HG02678 (cell line): ENCODE results near the gene GBA2.

ENCODE experiments used
- ATAC-seq: cut with Tn5 transposase; IDR thresholded peaks from one replicate; pipeline ENCODE4 v1.9.1; 2021; ENCODE audit warnings: mild to moderate bottlenecking, moderate library complexity; ENCODE audit not compliant: unreplicated experiment

GBA2 gene

DNA sequence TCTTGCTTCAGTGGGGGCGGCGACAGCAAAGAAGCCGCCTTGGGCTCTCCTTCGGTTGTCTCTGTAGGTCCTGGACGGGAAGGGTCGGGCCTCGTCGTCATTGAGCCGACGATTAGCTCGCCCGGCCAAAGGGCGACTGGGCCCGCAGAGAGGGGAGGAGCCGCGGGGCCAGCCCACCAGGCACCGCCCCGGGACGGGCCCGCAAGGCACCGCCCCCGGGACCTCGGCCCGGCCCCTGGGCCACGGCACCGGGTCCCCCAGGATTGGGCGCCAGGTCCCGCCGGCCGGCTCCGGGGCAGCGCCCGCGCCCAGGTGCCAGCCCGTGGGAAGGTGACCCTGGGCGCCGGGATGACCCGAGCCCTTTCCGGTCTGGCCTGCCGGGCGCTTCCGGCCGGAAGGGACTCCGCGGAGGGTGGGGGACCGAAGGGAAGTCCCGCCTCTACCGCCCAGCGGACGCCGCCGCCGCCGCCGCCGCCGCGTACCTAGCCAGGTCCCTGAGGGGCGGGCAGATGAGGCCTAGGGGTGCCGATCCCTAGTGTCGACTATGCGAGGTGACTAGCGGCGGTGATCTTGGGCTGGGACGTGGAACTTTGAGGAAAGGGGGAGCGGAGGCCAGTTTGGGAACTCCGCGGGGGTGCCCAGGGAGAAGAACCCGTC is at the start of gene GBA2, which contains the start of gene RGP1:
TSS of gene GBA2 (minus strand) at position 371 of the 657 bp plus-strand sequence. CDS start 524 bp downstream, outside the sequence.
TSS of gene RGP1 (plus strand) at position 430 of the 657 bp plus-strand sequence. CDS start 469 bp downstream, outside the sequence.
- ATAC-seq: peak; percentile 80

DNA sequence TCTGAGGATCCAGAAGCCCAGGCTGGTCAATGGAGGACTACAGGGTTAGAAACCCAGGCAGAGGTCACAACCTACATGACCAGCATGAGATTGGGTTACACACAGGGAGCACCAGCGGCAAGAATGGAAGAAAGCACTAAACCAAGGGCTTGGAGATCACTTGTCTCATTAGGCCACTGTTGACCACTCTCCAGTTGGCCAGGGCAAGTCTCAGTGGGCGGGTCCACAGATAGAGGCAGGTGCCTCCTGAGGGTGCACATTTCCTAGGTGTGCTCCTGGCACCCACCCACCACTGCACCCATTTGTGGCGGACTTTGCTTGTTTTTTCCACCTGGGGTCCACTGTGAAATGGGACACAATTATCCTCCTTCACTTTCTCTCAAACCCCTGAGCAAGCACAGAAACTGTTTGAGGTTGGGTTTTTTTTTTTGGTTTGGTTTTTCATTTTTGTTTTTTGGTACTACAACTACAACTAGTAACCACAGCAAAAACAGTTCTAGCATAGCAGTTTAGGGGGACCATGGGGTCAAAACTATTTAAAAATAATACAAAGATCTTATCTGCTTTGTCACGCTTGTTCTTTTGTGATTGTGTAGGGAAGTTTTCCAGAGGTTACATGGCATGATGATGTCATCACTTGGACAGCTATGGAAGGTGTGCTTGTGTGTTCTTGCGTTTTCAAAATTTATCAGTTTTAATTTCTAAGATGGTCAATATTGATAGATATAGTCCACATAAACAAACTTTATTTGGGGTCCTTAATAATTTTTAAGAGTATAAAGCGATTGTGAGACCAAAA is 48.5 kb upstream of the GBA2 start:
- no peak for ATAC-seq

DNA sequence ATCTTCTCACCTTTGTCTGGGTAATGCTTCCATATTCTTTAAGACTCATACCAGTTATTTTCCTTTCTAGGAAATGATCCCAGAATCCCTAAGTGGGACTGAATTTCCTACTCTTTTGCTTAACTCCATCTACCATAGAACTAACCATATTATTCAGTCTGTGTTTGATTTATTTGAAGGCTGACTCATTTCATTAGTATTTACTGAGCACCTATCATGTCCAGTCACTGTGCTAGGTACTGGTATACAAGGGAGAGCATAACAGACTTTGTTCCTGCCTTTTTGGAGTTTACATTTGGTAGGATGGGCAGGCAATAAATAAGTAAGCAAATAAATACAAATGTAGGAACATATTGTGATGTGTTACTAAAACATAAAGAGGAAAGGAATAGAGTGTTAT is 46.7 kb upstream of the GBA2 start:
- ATAC-seq: no peak

DNA sequence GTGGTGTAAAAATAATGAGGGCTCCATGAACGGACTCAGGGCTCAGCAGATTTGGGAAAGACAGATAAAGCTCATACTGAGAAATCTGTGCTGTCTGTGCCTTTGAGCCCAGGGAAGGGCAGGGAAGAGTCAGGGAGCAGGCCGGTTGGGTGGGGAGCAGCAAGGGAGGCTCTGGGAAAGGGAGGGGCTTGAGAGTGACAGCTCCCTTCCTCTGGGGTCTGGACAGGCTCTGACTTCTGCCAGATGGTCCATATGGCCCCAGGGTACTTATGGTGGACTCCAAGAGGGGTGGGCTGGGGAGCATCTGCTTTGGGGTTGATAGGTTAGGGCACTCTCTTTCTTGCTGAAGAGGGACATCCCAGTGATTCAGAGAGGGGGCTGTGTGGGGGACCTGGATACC is 44.4 kb upstream of the GBA2 start:
- ATAC-seq: no peak

DNA sequence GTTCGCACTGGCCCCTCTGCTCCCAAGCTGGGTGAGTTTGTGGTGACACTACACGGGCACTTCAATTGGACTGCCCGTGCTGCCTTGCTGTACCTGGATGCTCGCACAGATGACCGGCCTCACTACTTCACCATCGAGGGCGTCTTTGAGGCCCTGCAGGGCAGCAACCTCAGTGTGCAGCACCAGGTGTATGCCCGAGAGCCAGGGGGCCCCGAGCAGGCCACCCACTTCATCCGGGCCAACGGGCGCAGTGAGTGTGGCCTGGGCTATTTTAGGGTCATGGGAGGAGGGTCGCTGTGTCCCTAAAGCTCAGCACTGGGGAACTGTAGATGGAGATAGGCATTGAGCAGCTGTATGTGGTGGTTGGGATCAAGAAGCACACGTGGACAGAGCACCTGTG is 43.8 kb upstream of the GBA2 start:
- no peak for ATAC-seq

DNA sequence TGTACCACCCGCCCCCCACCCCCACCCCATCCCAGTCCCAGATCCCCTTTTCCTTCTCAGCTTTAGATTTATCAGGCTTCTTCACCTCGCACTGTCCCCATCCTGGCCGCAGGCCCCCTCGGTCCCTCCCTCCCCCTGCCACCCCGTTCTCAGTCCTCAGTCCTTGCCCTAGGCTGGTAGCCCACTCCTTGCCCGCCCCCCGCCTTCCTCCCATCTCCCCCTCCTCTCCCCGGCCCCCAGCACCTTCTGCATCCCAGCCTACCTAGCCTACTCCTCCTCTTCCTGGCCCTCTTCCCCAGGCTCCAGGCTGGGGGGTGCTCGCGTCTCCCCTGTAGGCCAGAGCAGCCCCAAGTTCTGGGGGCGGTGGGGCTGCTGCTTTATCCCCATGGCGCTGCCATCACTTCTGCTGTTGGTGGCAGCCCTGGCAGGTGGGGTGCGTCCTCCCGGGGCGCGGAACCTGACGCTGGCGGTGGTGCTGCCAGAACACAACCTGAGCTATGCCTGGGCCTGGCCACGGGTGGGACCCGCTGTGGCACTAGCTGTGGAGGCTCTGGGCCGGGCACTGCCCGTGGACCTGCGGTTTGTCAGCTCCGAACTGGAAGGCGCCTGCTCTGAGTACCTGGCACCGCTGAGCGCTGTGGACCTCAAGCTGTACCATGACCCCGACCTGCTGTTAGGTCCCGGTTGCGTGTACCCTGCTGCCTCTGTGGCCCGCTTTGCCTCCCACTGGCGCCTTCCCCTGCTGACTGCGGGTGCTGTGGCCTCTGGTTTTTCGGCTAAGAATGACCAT is 43.2 kb upstream of the GBA2 start:
- no peak for ATAC-seq

DNA sequence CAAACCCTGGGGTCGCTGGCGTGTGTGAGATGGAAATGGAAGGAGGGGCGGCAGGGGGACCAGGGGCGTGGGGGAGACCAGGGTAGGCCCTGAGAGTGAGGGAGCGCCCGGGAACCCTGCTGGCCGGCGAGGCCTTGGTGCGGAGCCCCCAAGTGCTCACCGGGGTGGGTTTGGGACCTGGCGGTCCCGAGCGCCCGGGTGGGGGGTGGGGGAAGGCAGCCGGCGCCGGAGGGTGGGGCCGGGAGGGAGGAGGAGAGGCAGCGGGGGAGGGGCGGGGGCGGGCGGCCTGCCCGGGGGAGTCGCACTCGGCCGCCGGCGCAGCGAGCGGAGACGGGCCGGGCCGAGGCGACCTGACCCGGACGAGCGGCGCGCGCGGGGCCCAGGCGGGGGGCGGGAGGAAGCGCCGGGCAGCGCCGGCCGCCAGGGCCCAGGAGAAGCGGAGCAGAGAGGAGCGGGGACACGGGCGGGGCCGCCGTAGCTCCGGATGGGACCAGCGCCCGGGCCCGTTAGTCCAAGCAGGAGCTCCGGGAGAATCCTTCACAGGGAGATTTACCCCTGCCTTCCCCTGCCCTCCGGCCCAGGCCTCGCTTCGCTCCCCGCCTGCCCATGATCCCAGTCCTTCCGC is 42.4 kb upstream of the GBA2 start, which contains the start of gene NPR2:
TSS of gene NPR2 (plus strand) at position 295 of the 625 bp plus-strand sequence. CDS start 818 bp downstream, outside the sequence.
- ATAC-seq: no peak

DNA sequence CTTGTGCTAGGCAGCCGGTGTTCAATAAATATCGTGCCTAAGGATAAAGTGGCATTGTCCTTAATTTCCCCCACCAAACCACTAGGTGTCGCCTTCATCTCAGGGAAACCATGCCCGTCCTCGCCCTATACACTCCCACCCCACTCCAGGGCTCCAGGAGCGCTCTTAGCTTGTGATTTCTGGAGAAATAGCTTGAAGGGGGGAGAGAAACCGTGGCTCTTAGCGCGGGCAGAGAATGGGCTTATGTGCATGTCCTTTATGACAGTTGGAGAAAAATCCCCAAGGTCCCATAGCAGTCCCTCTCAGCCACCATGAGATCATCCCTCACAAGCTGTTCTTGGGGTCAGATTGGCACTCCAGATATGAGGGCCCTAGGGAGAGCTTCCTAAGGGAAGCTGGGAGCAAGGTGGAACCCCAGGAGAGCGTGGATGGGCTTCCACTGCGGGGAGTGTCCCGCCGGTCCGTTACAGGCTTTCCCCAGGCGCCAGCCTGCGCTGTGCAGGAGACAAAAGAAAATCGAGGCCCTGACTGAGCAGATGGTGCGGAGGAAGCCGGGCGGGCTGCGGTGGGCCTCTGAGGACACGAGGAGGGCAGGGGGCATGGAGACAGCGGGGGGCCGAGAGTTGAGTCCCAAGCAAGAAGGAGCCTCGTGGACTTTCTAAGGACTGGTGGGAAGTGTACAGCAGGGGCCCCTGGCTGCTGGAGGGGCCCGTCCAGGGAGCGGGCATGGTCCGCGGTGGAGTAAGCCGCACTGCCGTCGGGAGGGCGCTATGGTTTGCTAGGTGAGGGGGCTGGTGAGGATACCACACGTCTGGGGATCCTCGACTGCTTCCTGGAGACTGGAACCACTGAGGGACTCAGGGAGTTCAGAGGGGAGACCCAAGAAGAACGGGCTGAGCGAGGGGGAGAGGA is 41.6 kb upstream of the GBA2 start:
- peak; percentile 67 for ATAC-seq

DNA sequence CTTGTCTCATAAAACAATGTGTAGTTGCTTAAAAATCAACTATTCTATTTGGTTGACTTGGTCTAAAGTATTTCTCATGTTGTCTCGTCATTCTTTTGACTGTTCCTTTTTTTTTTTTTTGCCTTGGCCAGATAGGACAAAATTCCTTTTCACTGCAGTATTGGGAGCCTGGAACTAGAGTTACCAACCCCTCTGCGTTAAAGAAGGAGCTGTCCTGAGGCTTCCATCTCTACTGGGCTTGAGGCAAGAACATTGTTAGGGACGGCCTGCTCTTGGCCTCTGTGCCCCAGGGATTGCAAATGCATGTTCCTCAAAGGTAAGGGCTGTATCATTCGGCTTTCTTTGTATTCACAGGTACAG is 41.0 kb upstream of the GBA2 start:
- no peak for ATAC-seq

DNA sequence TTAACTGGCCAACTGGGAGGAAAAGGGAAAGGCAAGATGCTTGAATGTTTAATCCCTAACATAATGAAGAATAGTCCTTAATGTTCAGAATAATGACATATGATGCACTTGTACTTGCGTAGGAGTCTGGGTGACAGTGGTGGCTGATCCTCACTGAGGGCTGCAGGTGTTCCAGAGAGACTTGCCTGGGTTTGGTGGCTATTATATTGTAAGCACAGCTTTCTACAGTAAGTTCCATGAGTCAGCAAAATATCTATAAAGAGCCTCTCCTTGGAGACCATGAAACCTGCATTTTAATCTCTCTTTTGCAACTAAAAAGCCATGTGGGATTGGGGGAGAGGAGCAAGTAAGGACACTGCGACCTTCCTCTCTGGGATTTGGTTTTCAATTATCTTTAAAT is 40.5 kb upstream of the GBA2 start:
- no peak for ATAC-seq

DNA sequence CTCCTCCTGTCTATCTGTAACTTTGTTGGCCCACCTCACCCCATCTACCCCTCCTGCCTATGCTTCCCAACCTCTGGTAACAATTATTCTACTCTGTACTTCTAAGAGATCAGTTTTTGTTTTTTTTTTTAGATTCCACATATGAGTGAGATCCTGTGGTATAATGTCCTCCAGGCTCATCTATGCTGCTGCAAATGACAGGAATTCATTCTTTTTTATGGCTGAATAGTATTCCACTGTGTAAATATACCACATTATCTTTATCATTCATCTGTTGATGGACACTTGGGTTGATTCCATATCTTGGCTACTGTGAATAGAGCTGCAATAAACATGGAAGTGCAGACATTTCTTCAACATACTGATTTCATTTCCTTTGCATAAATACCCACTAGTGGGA is 34.4 kb upstream of the GBA2 start:
- ATAC-seq: no peak

DNA sequence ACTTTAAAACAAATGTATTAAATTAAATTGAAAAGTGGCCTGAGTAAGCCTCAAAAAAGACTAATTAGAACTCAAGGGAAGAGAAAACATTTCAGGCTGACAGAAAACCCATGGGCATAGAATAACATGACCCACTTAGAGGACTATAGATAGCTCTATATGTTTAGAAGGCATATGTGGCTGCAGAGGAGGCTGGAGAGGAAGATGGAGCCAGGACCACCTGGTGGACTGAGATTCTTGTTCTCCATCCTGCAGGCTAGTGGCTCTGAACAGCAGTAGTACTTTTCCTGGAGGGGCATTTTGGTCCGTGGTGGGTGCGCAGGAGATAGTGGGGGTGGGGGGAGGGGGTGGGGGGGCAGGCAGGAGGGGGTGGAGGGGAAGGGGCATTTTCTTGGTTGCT is 32.0 kb upstream of the GBA2 start:
- no peak for ATAC-seq

DNA sequence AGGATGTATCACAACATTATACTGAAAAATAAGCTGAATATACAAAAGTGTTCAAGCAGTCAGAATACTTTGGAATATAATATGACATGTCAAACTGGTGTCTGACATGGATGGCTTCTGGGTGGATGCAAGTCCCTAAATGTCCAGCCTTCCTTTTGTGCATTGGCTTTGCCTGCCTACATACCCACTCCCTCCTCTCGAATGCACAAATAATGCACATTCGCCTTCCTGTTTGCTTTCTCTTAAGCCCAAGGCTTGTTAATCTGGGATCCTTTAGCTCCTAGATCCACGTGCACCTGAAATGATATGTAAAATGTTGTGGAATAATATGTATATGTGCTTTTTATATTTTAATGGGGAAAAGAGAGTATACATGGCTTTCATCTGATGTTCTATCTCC is 29.5 kb upstream of the GBA2 start:
- no peak for ATAC-seq

DNA sequence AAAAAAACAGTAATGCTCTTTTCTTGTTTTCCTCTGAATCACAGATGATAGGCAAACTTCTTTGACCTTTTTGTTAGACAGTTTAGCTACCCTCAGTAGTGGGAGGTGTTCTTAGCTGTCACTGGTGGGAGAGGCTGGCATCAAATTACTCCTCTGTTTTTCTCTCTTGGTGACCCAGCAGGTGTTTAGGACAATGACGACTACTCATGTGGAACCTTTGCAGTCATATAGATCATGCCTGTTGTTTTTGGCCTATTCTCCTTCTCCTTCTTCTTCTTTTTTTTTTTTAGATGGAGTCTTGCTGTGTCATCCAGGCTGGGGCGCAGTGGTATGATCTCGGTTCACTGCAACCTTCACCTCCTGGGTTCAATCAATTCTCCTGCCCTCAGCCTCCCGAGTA is 27.0 kb upstream of the GBA2 start:
- no peak for ATAC-seq

DNA sequence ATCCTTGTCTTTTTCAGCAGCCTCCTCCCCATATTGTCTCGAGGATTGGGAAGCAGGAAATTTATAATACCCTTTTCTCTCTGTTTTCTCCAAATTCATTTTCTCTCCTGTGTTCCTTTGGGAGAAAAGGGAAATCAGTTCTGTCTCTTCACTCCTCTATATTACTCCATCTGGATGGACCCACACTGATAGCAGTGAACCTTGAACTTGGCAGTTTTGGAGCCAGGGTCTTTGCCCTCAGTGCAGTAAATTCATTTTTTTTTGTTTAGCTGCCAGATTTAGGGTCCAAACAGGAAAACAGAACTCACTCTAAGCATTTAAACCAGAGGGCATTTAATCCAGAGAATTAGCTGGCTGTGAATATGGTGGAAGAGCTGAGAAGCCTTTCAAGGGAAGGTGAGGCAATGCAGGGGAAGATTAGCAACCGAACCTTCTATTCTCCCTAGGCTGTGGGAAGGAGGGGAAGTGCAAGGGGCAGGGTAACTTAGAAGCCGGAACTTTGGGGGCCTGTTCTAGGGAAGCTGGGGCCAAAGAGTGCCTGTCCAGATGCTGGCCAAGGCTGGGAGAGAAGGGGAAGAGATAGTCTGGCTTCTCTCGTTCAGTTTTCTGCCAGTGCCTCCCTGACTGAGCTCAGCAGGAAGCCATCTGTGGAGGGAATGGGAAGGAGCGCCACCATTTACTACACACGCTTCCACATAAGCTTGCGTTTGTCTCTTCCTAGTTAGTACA is 26.0 kb upstream of the GBA2 start:
- no peak for ATAC-seq

DNA sequence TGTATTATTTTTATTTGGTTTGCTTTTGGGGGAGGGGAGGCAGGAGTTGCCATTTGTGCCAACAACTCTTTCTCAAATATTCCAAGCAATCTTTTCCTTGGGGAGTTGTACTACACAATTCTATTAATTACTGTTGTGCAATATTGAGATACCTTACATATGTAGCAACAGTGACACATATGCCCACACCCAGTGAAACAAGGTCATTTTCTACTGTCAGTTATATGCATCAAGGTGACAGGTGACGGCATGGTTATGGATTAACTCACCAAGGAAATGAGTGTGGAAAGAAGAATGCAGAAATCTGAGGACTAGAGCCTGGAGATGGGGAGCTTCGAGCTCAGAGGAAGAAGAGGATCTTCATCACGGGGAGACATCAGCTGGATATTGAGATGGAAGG is 22.9 kb upstream of the GBA2 start:
- ATAC-seq: no peak

DNA sequence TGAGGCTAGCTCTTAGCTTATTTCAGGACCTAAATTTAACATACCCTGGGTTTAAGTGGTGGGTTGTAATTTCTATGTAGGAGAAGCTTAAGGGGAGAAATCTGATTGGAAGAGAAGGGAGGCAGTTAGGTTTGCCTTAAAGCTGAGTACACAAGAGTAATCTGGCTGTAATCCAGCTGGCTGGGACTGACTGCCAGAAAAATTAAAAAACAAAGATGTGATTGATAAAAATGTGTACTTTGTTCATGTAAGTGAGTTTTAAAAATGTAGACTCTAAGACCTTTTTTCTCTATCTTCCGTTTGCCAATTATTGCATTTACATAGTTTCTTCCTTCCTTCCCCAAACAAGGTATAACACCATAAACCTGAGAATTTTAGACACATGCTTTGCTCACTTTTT is 22.5 kb upstream of the GBA2 start:
- ATAC-seq: no peak

DNA sequence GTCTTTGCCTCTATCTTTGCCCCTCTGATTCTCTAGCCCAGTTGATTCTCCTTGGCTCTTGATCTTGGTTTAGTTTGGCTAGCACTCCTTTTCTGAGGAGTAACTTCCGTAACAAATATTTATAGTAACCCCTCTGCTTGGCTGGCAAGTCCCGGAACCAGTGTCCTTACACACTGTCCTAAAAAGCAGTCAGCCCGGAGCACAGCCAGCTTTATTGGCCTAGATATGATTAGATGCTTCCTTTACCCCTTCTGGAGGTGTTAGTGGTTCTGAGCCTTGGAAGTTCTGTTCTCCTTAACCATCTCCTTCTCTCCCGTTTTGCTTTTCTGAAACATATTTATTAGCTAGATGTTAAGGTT is 22.0 kb upstream of the GBA2 start:
- no peak for ATAC-seq

DNA sequence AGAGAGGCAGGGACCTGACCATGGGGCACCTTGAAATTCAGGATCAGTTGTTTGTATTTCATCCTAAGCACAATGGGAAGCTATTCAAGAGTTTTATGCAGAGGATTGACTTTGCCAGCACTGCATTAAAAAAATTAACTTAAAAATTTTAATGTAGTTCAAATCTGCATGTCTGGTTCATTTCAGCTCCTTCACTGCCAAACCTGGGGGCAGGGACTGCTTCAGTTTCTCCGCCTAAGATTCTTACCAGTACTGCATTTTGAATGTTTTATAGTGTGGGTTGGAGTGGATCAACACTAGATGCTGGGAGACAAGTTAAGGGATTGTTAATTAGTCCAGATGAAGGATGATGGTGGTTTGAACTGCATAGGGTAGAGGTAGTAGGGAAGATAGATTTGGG is 20.7 kb upstream of the GBA2 start:
- ATAC-seq: no peak

DNA sequence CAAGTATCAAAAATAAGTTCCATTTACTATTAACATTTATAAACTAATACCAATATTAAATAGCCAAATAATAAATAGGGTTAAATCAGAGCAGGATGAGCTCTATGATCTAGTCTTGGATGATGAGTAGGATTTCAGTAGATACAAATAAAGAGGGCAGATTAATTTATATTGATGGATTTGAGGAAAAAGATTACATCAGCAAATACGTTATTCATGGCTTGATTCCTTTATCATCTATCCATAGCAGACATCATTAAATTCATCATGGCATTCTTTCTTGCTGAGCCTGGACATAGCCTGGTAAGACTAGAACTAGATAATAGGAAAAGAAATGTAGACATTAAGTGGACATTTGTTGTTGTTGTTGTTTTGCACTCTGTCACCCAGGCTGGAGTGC is 18.4 kb upstream of the GBA2 start:
- ATAC-seq: no peak
